Right lung (tissue), 5 donors: Measurements from ENCODE around the gene TM9SF1. TPM values are rescaled to one million over a fixed set of nuclear protein-coding genes. Genes with fewer than 3 reads are reported as not detected.

ENCODE experiments used
- DNase-seq, 2 donors: peaks; one replicate each; pipeline ENCODE4 v3.0.0-alpha.2; 2013
- polyA plus RNA-seq, 5 donors: library from polyadenylated mRNA; unstranded; fragments of 120-200 nt; gene quantifications; one replicate each; pipeline versions ENCODE4 v1.2.1 to v1.2.3, GENCODE V29; 2013; ENCODE audit warnings: inconsistent platforms in 1 of 5, low replicate concordance in 1 of 5; ENCODE audit not compliant: insufficient read length in 5 of 5, insufficient read depth in 1 of 5

Gene TM9SF1
- polyA plus RNA-seq, 5 donors = 24.6 to 44.1 (median 33.8) TPM

DNA sequence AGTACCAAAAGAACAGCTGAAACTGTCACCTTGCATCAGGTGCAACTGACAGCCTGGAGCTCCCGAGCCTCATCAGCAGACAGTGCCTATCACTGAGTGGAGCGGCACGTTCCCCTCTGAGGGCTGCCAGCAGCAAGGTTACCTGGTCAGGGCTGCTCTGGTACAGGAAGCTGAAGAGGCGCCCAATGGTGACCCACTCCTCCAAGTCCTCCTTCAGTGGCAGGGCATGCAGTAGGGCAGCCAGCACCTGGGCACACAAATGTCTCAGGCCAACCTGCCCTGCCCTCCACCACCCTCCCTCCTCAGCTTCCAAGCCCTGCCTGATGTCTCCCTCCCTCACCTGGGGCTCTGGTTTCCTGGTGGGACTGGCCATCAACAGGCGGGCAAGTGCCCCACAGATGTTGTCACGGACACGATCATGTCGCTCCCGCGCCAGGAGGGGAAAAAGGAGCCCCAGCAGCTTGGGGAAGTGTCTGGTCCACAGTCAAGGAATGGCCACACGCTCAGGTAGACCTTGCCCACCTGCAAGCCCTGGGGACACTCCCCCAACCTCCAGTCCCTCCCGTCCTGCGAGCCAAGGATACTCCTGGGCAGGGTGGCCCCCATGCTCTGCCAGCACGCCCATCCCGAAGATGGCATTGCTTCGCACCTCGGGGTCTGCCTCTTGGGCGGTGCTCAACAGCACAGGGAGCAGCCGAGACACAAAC, 13.7 kb downstream of the TM9SF1 start:
- no peak for DNase-seq

DNA sequence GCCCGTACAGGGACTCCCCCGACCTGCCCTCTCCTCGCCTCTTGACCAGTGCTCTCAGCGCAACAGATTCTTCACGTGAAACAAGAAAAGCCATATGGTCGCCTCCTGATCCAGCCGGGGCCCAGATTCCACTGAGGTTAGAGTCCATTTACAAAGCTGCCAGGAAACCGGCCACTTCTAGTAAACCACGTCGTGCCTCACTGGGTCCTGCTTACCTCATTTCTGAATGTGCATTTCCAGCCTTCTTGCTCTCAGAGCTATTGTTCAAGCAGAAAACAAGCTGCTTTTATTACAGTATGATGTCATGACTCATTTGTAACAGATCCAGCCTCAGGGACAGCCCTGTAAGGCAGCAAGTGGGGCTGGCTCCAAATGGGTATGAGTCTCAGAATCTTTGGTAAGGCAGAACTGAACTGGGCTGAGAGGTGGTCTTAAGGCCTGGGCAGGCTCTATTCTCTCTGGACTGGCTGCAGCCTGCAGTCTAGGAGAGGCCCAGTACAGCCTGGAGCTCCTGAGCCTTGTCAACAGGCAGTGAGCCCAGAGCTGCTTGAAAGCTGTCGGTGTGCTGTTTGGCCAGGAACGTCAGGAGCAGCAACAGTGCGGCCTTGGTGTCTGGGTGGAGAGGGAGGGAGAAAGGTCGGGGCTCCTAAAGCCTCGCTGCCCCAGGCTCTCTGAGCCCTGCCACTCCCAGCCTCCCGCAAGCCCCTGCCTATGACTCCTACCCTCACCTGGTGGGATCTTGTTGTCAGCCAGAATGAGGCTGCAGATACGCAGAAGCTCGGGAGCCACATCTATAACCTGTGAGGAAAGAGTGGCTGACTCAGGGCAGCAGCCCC, 15.1 kb downstream of the TM9SF1 start:
- DNase-seq = no peak

DNA sequence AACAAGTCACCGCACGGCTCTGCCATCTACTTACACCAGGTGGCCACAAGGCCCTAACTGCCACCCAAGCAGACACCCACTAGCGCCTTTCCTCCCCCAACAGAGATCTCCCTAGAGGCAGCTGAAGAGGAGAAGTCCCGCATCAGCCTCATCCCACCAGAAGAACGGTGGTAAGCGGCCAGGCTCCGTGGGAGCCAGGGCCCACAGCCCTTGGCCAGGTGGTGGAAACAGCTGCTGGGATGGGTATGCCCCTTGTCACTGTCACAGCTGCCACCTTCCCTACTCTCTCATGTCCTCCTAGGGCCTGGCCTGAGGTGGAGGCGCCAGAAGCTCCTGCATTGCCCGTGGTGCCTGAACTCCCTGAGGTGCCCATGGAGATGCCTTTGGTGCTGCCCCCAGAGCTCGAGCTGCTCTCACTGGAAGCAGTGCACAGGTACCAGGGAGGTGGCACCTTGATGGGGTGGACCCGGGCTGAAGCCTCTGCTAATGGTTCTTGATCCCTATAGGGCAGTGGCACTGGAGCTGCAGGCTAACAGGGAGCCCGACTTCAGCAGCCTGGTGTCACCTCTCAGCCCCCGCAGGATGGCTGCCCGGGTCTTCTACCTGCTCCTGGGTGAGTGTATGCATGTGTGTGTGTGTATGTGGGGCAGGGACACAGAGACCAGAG, 15.8 kb downstream of the TM9SF1 start:
- DNase-seq = no peak

- no peak for DNase-seq
Observed at GRCh38 chr14:24178399-24179178, 16.7 kb downstream of the TM9SF1 start.

DNA sequence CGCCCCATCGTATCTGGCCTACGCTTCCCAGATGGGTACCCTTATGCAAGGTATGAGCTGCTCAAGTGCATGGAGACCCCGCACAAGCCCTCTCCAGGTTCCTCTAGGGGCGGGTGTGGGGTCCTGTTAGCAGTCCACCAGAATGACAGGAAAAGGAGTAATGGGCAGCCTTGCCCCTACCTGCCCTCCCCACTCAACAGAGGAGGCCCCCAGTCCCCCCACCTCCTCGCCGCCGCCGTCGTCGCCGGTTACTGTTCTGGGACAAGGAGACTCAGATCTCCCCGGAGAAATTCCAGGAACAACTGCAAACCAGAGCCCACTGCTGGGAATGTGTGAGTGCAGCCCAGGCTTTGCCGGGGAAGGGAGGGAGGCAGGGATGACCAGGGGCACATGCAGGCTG, 17.4 kb downstream of the TM9SF1 start:
- no peak for DNase-seq

GRCh38 chr14:24177041-24177825, 18.0 kb downstream of the TM9SF1 start:
- DNase-seq = no peak

DNA sequence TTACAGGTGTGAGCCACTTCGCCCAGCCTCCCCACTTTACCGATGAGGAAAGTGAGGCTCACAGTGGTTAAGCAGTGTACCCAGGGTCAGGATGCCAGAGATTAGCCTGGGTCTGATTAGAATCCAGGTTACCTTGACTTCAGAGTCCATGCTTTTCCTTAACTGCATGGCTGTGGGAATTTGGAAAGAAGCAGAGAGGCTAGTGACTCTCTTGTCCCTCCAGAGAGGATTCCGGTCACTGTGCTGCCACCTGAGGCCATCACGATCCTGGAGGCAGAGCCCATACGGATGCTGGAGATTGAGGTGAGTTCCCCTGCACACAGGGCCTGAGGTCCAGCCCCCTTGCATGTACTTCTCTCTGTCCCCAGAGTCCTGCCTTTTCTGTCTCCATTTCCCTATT, 18.6 kb downstream of the TM9SF1 start:
- no peak for DNase-seq

- DNase-seq = no peak
Observed at GRCh38 chr14:24172871-24173281, 22.4 kb downstream of the TM9SF1 start.

DNA sequence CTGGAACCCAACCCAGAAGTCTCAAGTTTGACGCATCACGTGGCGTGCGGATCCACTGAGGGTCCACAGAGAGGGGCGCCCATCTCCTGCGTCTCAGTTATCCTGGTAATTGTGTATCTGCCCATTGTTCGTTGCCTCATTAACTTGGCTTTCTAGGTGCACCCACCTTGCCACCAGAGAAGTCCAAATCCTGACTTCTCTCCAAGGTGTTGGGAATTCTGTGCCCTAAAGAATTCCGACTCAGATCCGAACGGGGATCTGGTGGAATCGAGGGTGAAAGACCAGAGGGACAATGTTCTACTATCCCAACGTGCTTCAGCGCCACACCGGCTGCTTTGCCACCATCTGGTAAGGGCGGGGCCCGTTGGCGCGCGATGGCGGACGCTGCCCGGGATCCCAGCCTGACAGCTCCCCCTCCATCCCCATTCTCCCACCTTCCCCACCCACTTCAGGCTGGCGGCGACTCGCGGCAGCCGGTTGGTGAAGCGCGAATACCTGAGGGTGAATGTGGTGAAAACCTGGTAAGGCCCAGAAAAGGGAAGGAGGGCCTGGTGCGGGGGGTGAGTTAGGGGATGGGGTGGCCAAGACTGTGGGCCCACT, 22.9 kb downstream of the TM9SF1 start:
- no peak for DNase-seq

DNA sequence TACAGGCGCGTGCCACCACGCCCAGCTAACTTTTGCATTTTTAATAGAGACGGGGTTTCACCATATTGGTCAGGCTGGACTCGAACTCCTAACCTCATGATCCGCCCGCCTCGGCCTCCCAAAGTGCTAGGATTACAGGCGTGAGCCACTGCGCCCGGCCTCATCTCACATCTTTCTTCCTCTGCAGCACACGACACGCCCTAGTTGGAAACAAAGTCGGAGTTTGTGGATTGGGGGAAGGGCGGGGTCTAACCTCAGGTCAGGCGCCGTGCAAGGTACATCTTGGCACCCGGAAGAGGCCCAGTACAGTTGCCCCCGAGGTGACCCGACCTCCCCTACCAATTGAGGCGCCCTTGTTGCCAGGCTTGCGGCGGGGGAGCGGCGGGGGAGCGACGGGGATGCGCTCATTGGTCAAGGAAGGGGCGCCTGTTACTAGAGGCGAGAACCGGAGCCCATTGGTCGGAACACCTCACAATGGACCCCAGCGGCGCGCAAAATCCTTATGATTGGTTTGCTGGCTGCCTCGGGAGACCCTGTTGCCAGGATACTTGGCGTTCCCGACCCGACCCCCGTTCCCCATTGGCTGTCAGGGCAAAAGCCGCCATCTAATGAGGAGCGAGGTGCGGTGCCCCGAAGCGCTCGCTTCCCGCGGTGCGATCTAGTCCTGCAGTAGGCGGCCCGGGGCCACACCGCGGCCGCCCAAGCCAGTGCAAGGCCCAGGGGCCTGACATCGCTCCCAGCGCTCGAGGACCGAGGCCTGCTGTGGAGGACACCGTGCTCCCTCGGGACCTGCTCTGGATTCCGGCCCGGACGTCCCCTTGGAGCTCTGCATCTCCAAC, 23.6 kb downstream of the TM9SF1 start, which contains the start of gene REC8:
REC8 (plus strand) TSS at position 659 of the 839 bp plus-strand sequence. CDS start 473 bp downstream, outside the sequence.
- DNase-seq = peak; percentile 85

- no peak for DNase-seq
Observed at GRCh38 chr14:24167469-24168114, 27.6 kb downstream of the TM9SF1 start.

DNA sequence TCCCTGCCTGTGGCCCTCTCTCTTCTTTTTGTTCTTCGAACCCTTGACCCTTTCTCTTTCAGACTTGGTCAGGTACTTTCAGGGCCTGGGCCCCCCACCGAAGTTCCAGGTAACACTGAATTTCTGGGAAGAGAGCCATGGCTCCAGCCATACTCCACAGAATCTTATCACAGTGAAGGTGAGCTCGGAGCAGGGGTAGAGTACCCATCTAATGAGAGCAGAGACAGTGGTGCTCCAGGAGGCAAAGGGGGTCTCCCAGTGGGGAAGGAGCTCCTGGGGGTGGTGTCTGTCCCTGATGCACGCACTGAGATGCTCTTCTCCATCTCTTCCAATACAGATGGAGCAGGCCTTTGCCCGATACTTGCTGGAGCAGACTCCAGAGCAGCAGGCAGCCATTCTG, 29.5 kb downstream of the TM9SF1 start:
- DNase-seq = no peak

- no peak for DNase-seq
Observed at GRCh38 chr14:24164518-24164991, 30.7 kb downstream of the TM9SF1 start.

- no peak for DNase-seq
Observed at GRCh38 chr14:24162093-24162492, 33.1 kb downstream of the TM9SF1 start.

- DNase-seq = peak; percentile 90 to 94
Observed at GRCh38 chr14:24160850-24161804, 34.1 kb downstream of the TM9SF1 start, which contains the start of gene IRF9. TSS of gene IRF9 (plus strand) at chr14:24161265. CDS start at chr14:24162145, 880 bp downstream.

DNA sequence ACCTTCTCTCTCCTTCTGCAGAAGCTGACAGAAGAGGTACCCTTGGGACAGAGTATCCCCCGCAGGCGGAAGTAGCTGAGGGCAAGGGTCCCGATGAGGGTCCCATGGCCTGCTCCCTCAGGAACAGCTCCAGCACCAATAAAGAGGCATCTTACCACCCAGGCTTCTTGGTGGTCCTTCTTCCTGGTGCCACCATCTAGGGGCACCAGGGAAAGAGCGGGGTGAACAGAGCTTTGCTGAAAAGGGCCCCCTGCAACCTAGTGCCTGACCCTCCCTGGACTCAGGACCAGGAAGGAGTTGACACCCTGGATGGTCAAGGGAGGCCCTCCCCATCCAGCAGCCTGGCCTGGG, 34.8 kb downstream of the TM9SF1 start:
- no peak for DNase-seq

DNA sequence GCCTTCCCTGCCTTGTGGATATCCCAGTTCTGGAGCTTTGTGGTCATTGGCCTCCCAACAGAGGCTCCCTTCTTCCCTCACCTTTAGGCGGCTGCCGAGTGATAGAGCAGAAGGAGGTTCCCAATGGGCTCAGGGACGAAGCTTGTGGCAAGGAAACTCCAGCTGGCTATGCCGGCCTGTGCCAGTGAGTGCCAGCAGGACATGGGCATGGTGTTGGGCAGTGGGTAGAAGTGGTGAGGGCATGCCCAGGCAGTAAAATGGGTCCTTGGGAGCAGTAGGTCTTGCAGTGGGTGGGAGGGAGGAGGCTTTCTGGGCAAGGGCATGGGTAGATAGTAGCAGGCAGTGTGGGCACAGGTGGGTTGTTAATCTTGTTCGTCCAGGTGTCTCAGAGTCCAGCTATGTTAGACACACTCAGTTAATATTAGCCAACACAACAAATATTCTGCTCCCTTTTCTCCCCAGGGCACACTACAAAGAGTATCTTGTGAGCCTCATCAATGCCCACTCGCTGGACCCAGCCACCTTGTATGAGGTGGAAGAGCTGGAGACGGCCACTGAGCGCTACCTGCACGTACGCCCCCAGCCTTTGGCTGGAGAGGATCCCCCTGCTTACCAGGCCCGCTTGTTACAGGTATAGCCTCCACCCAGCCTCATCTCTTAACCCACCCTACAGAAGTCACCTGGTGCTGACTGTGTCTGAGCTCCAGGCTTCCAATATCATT, 35.3 kb downstream of the TM9SF1 start:
- no peak for DNase-seq
